ENCODE measurements around the gene SNAP47.

DNA sequence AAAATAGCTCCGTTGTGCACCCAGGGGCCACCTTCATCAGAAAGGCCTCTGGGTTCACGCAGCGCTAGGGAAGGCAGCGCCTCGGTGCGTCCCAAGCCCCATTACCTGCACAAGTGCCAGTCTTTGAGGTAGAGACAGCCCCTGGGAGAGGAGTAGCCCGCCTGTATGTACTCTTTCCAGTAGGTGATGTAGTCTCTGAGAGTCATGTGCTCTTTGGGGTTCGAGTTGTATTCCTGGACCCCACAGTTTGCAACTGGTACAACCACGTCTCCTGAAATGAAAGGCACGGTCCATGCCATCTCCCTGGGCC is 734 bp upstream of the SNAP47 start:
- no peak for TF ChIP-seq CTCF (IDR thresholded peaks at IDR 0.05)
- no peak for TF ChIP-seq POLR2A (IDR thresholded peaks at IDR 0.05)

All from esophagus squamous epithelium (tissue), 4 donors.